AG10803 (cell line): ENCODE measurements around the gene IFI27.
A peak's percentile ranks its signal among the peaks of the same experiment; 100 is the strongest.

Source experiments
- DNase-seq: peaks from one replicate; pipeline ENCODE4 v3.0.0; 2010; ENCODE audit warnings: low read depth
- H3K4me3 ChIP-seq: 2 replicates; pipeline ENCODE4 v1.5.1; 2011; ENCODE audit warnings: mild to moderate bottlenecking, low read length, control low read depth
- TF ChIP-seq, protein P1 (sequence below): conservative IDR thresholded peaks from 2 replicates; pipeline ENCODE4 v1.5.1; 2011; ENCODE audit warnings: mild to moderate bottlenecking, low read length, control low read depth, inconsistent platforms

IFI27 gene

DNA sequence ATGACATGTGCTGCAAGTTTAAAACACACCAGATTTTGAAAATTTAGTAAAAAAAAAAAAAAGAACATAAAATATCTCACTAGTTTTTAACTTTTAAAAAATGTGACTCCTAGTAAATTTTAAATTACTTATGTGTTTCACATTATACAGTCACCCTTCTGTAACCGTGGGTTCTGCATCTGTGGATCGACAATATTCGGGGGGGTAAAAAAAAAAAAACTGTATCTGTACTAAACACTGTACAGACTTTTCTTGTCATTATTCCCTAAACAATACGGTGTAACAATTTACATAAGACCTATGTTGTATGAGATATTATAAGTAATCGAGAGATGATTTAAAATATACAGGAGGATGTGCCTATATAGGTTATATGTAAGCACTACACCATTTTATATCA lies 32.7 kb upstream of the IFI27 start:
- TF ChIP-seq, protein P1, sequence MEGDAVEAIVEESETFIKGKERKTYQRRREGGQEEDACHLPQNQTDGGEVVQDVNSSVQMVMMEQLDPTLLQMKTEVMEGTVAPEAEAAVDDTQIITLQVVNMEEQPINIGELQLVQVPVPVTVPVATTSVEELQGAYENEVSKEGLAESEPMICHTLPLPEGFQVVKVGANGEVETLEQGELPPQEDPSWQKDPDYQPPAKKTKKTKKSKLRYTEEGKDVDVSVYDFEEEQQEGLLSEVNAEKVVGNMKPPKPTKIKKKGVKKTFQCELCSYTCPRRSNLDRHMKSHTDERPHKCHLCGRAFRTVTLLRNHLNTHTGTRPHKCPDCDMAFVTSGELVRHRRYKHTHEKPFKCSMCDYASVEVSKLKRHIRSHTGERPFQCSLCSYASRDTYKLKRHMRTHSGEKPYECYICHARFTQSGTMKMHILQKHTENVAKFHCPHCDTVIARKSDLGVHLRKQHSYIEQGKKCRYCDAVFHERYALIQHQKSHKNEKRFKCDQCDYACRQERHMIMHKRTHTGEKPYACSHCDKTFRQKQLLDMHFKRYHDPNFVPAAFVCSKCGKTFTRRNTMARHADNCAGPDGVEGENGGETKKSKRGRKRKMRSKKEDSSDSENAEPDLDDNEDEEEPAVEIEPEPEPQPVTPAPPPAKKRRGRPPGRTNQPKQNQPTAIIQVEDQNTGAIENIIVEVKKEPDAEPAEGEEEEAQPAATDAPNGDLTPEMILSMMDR, result no peak
- no peak for DNase-seq
- H3K4me3 ChIP-seq, result no peak overlapping the region

DNA sequence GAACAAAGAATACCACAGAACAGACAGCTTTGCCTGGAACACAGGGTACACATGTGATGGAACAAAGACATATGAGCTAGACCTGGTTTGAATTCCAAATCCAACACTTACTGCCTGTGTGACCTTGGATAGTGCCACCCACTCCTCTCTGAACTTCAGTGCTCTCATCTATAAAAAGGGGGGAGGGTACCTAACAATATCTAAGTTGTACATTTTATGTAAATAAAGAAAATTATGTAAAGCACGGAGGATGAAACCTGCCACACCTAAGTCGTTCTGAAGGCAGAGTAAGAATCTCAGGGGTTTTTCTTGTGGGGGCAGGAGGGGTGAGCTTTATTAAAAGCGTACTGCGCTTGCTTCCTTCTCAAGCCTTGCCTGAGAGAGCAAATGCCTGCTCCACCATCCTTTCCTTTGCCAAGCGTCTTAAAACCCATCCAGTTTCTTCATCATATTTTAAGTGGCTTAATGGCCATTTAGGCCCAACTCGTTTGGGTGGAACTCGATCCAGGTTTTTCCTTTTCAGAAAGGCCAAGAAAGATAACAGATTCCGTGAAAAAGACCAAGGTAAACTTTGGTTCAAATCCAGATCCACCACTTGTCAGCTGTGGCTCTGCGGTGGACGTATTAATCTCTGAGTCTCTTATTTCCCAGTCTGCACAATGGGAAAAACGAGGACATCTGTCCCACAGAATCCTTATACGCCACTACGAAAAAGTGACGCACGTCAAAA lies 30.5 kb upstream of the IFI27 start:
- peak overlapping the region; percentile 90 for H3K4me3 ChIP-seq
- peak; percentile 47 for DNase-seq
- TF ChIP-seq, protein P1, result no peak

DNA sequence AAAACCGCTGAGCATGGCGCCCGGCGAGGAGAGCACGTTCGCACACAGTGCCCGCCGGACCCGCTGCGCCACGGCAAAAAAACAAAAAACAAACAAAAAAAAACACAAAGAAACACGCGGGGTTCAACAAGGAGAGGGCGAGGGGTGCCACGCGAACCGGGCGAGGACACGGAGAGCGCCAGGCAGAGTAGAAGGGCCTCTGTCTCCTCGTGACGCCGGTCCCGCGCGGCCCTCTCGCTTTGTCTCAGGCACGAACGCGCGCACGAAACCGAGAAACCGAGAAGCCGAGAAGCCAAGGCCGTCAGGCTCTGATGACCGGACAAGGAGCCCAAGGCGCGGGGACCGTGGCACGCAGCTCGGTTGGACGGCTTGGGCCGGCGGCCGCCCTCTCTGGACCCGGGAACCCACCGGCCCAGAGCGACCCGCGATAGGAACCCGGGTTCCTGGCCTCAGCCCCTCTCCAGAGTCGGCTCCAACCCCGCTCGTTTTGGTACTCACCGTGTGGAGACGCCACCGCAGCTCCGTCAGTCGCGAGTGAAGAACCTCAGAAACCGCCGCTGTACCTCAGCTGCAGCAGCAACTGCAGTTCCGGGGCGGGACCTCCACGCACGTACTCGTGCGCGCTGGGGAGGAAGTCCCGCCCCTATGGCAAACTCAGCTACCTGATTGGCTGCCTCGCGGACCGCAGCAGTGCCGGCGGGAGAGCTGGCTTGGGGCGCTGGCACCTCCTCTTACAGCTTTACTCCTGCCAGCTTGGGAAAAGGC lies 29.7 kb upstream of the IFI27 start, which contains the start of the genes DDX24 and IFI27L1:
DDX24 (minus strand) TSS at position 582 of the 765 bp plus-strand sequence. CDS start 1,460 bp downstream, outside the sequence.
IFI27L1 (plus strand) TSS at position 690 of the 765 bp plus-strand sequence. CDS start 15,628 bp downstream, outside the sequence.
- H3K4me3 ChIP-seq, result peak within 1 kb of the TSS; percentile 90
- peak; percentile 93 for DNase-seq
- TF ChIP-seq, protein P1, result no peak

DNA sequence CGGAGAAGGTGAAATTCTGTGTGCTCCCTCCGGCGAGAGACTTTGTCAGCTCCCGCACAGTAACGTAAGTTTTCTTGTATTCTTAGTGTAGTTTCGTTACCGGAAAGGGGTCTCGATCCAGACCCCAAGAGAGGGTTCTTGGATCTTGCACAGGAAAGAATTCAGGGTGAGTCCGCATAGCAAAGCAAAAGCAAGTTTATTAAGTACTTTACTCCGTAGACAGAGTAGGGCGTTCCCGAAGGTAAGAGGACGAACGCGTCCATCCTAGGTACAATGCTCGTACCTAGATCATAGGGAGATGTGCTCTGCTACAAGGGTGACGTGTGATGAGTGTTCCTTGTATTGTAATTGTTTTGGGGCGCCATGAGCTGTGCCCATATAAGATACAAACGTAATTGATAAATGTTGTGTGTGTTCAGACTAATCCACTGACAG lies 29.1 kb upstream of the IFI27 start:
- TF ChIP-seq, protein P1, result no peak
- DNase-seq, result no peak
- H3K4me3 ChIP-seq, result peak overlapping the region; percentile 90

DNA sequence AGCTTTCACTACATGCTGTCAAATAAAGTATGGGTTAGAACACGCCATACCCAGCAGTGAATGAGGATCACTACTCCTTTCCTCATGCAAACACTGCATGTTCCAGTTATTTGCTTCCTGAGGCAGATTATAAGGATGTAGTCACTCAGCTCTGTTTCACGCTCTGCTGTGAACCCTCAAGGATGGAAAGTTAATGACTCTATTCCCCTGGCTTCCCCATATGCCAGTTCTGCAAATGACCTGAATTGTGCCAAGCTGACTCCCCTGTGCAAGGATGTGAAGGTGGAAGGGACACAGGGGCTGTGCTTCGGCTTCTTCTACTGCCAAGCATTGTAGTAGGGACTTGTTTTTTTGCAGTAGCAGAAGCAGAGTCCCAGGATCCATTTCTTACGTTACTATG lies 22.6 kb upstream of the IFI27 start:
- DNase-seq, result no peak
- TF ChIP-seq, protein P1, result no peak
- H3K4me3 ChIP-seq, result no peak overlapping the region

DNA sequence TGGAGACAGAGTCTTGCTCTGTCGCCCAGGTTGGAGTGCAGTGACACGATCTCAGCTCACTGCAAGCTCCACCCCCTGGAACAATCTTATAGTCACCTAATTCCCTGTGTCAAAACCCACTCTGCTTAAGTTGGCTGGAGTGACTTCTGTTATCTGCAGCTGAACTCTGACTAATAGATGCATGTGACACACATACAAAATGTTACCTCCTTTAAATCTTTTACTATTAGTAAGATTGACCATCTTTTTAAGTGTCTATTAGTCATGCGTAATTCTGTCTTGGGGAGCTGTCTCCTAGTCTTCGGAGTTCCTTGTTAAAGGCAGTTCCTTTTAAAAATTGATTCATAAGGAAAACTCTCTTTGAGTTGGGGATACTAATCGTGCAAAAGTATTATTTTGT lies 22.0 kb upstream of the IFI27 start:
- TF ChIP-seq, protein P1, result no peak
- H3K4me3 ChIP-seq, result no peak overlapping the region
- DNase-seq, result no peak
